Neural cell (in vitro differentiated cells): ENCODE data around the gene LRRC14B.

ENCODE experiments used
- CTCF ChIP-seq: fragments of 450-650 bp; IDR thresholded peaks from 2 replicates; pipeline ENCODE4 v1.5.1; 2014; ENCODE audit warnings: antibody characterized with exemption, mild to moderate bottlenecking, moderate library complexity; ENCODE audit not compliant: poor library complexity, severe bottlenecking
- EP300 ChIP-seq: fragments of 450-650 bp; conservative IDR thresholded peaks from 2 replicates; pipeline ENCODE4 v1.6.1; 2014; ENCODE audit warnings: antibody characterized with exemption, mild to moderate bottlenecking, moderate library complexity; ENCODE audit not compliant: poor library complexity, severe bottlenecking
- EZH2 ChIP-seq: fragments of 200-600, 300-800 bp; shearing (Covaris generic), sonication (generic); IDR thresholded peaks from 2 replicates; pipeline ENCODE4 v1.6.1; 2014; ENCODE audit warnings: antibody characterized with exemption, low read length, borderline replicate concordance, mild to moderate bottlenecking; ENCODE audit not compliant: insufficient read depth, poor library complexity, severe bottlenecking
- POLR2AphosphoS5 ChIP-seq: IDR thresholded peaks from 2 replicates; pipeline ENCODE4 v1.6.1; 2012
- REST ChIP-seq: IDR thresholded peaks from 2 replicates; pipeline ENCODE4 v1.6.1; 2012; ENCODE audit warnings: borderline replicate concordance
- SMC3 ChIP-seq: fragments of 450-650 bp; conservative IDR thresholded peaks from 2 replicates; pipeline ENCODE4 v1.6.1; 2014; ENCODE audit warnings: antibody characterized with exemption, mild to moderate bottlenecking, moderate library complexity; ENCODE audit not compliant: poor library complexity
- TAF1 ChIP-seq: IDR thresholded peaks from 2 replicates; pipeline ENCODE4 v1.6.1; 2012; ENCODE audit warnings: low read depth

DNA sequence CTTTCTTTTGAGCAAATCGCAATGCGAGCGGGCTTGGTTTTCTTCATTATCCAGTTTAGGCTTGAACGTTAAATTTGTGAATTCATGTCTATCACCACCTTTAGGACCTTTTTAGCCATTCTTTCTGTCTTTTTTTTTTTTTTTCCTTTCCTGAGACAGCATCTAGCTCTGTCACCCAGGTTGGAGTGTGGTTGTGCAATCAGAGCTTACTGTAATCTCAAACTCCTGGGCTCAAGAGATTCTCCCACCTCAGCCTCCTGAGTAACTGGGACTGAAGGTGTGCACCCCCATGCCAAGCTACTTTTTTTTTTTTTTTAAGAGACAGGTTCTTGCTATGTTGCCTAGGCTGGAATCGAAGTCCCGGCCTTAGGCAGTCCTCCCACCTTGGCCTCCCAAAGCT is 39.2 kb upstream of the LRRC14B start:
- TF ChIP-seq CTCF (no peak), POLR2AphosphoS5 (no peak), EZH2 (no peak), TAF1 (no peak), EP300 (no peak), REST (no peak), SMC3 (no peak)
